Right ventricle myocardium superior (tissue), 1 donor: ENCODE data around the gene TBCD. TPM values are rescaled to one million over a fixed set of nuclear protein-coding genes. Genes with fewer than 3 reads are reported as not detected.
A peak's percentile ranks its signal among the peaks of the same experiment; 100 is the strongest.
"Not testable (repeated sequence)": the region's sequence is repeated elsewhere in the genome, so short reads cannot be mapped to it uniquely, and the experiment has no call there.

Experiments used
- ATAC-seq: fragments of 200-7000 bp; cut with Tn5 transposase; one replicate; pipeline ENCODE4 v1.9.1; 2020; ENCODE audit warnings: mild to moderate bottlenecking; ENCODE audit not compliant: poor library complexity
- DNase-seq: peaks from one replicate; pipeline ENCODE4 v3.0.0-alpha.2; 2020
- intact Hi-C: fragments of 100-400 bp; cut with DNase I; formaldehyde crosslinking; loops from one replicate; pipeline ENCODE4 v1.11.2; 2022
- total RNA-seq: library from RNA; stranded (reverse); fragmentation: NEBNext Ultra II Directional; extraction: Animal tissue kit (Norgen Biotek cat#: 25700); gene quantifications from one replicate; pipeline ENCODE4 v1.2.1, GENCODE V29; 2021
- donor health status: DM: no; HTN: yes; CAD: no; lungs with severe emphysema.

Gene TBCD
- total RNA-seq, 1 donor from 2014 or later = 45.1 TPM

DNA sequence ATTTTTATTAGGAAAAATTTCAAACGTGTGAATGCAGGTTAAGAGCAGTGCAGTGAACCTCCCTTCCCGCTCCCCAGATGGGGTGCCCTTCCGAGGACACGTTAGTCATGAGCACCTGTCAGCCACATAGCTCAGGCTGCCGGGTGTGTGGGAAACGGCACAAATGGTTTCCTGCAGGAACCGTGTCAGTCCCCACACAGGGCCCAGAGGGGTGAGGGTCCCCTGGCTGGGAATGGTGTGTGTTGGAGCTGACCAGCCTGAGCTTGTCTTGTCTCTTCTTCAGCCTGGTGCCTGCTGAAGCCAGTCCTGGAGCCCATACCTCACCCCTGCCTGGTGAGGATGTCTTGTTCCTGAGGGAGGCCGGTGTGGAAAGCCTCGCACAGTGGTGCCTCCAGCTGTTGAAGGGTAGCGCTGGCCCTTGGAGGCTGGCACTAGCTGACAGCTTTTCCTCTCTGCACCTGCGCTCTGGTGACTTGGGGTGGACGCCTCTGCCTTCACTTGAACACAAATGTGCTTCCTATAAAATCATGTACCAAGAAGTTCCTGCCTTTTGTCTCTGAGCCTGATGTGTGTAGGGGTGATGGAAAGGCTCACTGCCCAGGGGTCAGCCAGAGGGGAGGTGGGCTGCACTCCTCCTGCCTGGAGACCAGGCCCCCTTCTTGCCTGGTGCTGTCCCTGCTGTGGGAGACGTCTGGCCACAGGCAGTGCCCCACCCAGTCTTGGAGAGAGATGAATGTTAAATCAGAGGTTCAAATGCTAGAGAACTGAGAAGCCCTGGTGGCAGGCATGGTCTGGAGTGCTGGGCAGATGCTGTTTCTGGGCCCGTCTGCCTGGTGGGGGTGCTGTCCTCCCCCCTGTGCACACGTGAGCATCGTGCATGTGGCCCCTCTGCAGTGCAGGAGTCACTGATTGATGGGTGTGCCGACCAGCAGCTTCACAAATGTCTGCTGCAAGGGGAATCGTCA, 190.6 kb downstream of the TBCD start:
- intact Hi-C loops = no loop called here
- no peak for ATAC-seq
- peak; percentile 30 for DNase-seq

DNA sequence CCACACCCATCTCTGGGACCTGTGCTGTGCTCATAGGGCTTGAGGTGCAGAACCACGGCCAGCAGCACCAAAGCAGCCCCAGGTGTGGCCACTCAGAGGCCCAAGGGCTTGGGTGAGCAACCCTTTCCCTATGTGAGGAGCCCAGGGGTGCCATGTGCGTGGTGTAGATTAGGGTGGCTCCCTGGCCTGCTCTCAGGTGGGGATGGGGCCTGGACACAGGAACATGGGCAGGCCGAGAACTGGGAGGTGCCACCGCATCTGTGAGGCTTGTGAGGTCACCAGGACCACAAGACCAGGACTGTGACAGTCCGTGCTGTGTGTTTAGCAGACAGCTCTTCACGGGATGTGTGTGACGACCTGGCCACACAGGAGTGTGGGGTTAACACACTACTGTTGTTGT, 191.5 kb downstream of the TBCD start:
- ATAC-seq = no peak
- intact Hi-C loops = no loop called here
- DNase-seq = peak; percentile 10

DNA sequence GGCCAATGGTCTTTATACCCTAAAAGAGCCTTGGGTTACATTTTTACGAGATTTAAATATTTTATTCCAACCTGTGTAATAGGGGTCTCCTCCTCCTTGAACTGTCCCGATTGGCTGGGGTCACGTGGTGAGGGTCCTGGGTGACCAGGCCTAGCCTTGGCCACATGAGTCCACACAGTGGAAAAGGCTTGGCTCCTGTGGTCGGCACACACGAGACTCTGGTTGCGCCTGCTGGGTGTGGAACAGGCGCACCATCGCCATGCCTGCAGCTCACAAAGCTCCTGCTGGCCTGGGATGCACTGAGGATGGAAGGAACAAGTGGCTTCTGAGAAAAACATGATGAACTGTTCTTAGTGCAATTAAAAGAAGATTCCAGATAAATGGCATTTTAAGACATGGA, 191.9 kb downstream of the TBCD start:
- intact Hi-C loops = no loop called here
- peak; percentile 9 for DNase-seq
- ATAC-seq = no peak

DNA sequence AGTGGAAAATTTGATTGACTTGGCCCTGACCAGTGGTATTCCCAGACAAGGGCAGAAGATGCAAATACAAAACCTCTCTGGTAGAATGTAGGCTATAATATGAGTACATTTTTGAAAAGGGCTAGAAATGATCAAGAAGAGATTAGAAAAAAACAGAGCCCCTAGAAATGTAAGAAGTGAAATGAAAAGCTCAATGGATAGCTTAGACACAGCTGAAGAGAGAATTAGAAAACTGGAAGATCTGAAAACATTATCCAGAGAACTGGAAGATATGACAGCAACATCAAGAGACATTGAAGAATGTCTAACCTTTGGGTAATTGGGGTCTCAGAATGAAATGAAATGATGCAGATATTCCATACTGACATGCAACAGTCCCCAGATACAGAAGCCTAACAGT, 193.1 kb downstream of the TBCD start:
- DNase-seq (no peak), ATAC-seq (no peak)
- intact Hi-C loops = no loop called here

DNA sequence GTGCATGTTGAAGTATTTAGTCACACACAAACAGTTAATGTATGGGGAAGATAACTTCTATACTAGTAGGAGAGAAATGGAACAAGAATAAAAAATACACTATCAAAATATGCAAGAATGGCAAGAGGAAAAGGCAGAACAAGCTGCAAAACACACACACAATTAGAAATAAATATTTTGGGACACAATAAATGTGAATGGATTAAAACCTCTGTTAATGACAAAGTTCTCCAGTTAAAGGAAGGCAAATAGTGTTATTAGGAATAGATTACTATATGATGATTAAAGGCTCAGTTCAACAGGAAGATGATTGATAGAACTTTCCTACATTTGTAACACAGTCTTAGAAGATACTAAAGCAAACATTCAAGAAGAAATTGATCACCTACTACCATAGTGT, 194.2 kb downstream of the TBCD start:
- DNase-seq (no peak), ATAC-seq (no peak)
- intact Hi-C loops = no loop called here

DNA sequence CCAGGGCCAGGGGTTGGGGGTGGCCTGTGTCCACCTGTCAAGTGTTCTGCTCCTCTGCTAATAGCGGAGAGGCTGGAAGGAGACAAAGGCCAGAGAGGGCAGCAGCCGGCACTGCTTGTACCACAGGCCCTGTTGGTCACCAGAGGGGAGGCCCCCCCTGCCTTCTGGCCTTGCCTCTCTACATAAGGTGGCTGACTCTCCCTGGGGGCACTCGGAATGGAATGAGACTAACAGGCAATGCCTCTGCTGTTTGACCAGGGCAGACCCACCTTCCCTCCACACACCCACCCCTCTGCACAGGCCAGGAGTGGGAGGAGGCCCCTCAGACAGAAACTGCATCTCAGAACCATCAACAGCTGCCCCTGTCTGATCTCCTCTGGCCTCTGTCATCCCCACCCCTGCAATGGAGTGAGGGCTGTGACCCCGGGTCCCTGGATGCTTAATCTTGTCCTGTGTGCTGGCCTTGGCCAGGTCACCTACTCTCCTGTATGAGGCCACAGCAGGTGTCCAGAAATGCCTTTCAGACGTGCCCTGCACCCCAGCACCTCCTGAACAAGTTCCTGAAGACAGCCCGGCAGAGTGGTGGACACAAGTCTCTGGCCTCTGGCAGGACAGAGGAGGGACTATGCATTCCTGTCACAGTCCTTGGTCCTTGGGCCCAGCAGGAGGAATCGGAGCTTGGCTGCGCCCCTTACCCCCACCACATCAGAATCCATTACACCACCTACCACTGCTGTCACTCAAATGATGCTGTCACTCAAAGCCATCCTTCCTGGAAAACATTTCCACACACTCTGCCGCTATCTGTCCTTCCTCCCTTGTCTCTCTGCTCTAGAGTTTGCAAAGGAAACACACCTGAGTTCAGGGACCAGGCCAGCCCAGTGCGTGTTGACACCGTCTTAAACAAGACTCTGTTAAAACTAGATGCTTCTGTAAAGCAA, 195.5 kb downstream of the TBCD start:
- intact Hi-C loops = no loop called here
- DNase-seq = peak; percentile 27
- no peak for ATAC-seq

DNA sequence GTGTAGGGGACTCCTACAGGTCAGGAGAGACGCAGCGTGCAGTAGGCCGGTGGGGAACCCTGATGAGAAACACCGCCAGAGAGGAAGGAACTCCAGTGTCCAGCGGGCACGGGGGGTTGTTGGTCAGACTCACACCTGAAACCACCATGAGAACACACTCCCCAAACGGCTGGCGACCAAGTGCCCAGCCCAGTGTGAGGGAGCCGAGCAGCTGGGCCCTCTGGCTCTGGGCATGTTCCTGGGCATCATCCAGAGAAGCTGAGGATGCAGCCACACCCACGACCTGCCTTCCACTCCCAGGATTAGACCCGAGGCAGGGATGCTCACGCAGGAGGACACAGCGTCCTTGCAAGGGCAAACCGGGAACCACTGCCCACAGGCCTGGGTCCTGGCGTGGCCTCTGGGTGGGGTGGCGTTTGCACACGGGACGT, 196.2 kb downstream of the TBCD start:
- ATAC-seq = no peak
- intact Hi-C loops = no loop called here
- peak; percentile 25 for DNase-seq

DNA sequence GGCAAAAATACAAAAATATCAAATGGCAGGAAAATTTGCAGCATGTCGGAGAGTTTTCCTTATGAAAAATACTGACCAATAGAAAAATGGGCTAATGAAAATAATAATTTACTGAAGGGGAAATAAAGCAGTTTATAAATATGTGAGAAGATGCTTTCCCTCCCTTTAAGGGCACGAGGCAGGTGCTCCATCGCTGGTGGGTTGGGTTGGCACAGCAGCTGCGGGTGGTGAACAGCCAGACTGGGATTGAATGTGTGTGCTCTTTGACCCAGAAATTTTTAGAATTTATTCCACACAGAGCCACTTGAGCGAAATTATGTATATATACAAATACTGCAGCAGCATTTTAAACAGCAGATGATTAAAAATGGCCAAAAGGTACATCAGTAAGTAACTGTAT, 197.1 kb downstream of the TBCD start:
- DNase-seq (peak; percentile 4), ATAC-seq (no peak)
- intact Hi-C loops = no loop called here

DNA sequence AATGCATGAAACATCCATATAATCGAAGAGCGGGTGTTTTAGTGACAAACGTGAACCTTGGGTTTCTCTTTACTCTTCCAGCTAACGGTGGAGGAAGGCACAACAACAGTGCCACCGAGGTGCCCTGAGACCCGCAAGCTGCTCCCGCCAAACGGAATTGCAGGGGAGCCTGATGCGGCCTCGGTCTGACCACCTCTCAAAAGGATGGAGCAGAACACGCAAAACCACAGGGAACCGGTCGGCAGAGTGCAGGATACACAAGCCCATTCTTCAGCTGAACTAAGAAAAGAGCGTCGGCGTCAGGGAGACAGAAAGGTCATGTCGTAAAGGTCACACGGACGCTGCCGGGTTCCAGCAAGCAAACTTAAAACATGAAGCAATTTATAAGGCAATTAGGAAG, 197.5 kb downstream of the TBCD start:
- no peak for ATAC-seq
- peak; percentile 20 for DNase-seq
- intact Hi-C loops = no loop called here

DNA sequence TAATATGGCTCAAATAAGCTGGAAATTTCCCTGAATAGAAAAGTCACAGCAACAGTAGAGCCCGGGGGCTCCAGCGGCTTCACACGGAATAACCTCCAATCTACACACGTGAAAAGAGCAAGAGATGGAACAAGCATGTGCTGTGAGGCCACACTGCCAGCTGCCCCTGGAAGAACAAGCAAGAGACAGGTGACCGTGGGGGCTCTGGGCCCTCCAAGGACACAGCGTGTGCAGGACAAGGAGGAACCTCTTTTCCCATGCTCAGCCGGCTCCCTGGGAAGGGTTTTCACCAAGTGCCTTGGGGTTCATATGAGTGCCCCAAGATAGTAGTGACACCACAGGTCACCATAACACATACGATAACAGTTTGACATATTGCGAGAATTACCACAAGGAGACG, 198.1 kb downstream of the TBCD start:
- ATAC-seq (no peak), DNase-seq (peak; percentile 9)
- intact Hi-C loops = no loop called here

DNA sequence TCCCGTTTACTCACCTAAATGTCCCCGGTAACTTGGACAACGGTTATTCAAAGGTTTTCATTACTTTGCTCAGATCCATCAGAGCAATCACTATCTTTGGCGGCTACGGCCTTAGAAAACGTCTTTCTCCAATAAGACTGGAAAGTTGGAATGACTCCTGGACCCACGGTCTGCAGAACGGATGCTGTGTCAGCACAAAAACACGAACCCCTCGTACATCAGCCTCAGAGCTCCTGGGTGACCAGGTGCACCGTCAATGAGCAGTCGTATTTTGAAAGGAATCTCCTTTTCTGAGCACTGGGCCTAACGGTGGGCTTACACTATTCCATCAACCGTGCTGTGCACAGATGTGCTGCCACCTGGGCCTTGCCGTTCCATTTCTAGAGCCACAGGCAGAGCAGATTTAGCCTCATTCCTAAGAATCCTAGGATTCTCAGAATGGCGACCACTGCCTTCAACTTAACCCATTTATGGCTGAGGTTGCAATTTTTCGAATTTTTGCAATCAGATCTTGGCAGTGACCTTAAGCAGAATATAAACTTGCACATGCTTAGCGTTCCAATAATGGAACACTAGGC, 198.7 kb downstream of the TBCD start:
- intact Hi-C loops = no loop called here
- peak; percentile 13 for DNase-seq
- ATAC-seq = no peak

DNA sequence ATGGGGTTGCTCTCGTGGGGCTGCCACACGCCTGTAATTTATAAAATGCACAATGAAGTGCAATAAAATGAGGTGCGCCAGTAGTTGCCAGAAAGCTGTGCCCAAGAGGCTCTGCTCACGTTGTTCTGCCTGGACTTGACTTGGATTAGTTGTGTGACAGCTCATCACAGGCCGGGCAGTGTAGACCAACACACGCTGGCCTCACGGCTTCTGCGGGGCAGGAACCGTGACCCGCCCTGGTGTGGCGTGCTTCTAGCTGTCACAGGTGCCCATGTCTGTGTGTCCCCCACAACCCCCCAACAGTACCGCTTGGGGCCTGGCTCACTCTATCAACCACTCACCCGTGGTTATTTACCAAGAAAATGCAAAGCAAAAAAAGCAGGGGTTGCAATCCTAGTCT, 200.2 kb downstream of the TBCD start:
- intact Hi-C loops = no loop called here
- no peak for ATAC-seq
- peak; percentile 6 for DNase-seq

DNA sequence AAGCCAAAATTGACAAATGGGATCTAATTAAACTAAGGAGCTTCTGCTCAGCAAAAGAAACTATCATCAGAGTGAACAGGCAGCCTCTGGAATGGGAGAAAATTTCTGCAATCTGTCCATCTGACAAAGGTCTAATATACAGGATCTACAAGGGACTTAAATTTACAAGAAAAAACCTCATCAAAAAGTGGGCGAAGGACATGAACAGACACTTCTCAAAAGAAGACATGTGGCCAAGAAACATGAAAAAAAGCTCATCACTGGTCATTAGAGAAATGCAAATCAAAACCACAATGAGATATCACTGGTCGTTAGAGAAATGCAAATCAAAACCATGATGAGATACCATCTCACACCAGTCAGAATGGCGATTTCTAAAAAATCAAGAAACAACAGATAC, 203.2 kb downstream of the TBCD start:
- DNase-seq, ATAC-seq, intact Hi-C loops: not testable (repeated sequence)

DNA sequence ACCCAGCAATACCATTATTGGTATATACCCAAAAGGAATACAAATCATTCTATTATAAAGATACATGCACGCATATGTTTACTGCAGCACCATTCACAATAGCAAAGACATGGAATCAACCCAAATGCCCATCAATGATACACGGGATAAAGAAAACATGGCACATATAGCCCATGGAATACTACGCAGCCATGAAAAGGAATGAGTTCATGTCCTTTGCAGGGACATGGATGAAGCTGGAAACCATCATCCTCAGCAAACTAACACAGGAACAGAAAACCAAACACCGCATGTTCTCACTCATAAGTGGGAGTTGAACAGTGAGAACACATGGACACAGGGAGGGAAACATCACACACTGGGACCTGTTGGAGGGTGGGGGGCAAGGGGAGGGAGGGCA, 203.8 kb downstream of the TBCD start:
- intact Hi-C loops, ATAC-seq, DNase-seq: not testable (repeated sequence)

DNA sequence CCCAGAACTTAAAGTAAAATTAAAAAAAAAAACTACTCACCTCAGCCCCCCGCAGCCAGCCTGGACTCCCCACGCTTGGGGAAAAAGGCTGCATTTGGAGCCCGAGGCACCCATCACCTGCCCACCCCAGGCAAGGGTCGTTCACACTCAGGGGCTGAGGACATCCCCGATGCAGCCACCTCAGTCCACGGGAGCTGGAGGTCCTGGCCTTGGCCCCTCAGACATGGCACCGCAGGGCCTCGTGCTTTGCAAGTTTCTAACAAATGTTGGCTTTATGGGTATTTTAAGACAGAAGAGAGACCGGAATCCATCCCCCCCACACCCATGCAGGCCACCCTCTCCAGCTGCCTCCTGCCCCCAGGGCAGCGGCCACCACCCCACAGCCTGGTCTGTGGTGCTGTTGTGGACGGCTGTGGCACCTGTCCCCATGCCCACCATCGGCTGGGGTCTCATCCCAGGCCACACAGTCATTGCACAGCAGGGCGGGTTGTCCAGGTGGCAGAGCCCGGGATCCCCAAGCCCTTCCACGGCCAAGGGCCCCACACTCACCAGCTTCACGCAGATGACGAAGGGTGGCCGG, 204.4 kb downstream of the TBCD start:
- intact Hi-C loops = no loop called here
- DNase-seq (peak; percentile 27), ATAC-seq (no peak)

DNA sequence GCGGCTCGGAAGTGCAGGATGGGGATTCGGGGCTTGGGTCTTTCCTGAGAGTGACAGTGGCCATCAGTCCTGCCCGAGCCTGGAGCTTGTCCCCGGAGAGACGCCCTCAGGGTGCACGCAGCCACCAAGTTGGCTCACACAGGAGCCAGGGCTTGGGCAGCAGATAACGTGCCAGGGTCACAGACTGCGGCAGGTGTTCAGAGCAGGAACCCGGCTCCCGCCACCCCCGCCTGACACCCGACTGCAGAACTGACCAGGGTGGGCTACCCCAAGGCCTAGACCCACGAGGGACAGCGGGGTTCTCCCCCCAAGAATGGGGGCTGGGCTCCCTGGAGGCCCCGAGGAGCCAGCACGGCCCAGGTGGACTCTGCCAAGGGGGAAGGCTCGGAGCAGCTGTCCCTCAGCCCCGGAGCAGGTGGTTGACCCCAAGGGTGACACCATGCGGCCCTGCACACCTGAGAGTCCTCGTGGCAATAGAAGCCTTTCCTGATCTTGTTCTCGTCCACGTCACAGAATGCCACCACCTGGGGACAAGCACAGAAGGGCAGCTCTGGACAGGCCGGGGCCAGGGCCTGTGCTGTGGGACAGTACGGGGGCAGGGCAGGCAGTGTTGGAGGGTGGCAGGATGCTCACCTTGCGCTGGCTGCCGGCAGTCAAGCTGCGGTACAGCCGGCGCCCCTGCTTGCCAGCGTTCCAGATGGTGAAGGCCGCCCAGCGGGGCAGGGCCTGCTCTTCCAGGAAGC, 205.0 kb downstream of the TBCD start:
- no peak for DNase-seq
- ATAC-seq = no peak
- intact Hi-C loops = no loop called here

DNA sequence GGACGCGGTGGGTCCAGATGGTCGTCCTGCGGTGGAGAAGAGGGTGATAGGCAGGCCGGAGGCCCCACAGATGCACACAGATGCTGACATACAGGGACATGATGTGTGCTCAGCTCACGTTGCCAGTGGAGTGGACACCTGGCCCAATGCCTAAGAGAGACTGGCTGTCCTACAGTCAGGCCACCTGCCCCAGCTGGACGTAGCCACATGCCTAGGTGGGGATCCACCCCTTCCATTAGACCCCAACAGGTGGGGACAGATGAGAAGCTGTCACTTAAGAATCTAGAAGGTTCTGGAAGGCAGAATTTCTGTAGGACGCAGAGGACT, 205.6 kb downstream of the TBCD start:
- ATAC-seq (no peak), DNase-seq (no peak)
- intact Hi-C loops = no loop called here

DNA sequence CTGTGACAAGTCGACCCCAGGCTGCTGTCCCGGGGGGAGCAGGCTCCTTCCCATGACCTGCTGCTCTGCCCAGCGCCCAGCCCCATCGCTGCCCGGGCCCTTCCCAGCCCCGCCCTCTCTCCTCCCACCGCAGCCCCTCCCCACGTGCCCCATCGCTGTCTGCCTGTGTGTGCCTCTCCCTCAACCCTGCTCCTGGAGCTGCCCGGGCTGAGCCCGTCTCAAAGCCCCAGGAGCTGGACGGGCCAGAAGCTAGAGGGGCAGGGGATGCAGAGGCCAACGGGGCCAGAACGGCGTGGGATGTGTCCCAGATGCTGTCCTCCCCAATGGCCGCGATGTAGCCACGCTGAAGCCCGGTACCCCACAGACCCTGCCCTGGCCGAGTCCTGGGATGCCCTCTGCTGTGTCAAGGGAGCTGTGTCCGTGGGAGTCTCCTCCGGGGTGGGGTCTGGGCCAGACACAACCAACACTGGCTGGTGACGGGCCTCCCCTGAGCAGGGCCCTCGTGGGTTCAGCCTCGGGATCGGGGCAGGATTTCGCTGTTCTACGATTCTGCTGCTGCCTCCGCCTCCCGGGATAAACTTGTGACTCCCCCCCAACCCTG, 206.2 kb downstream of the TBCD start:
- intact Hi-C loops = no loop called here
- no peak for ATAC-seq
- DNase-seq = no peak
